ENCODE measurements around the gene SALL2.
"Not testable (repeated sequence)": the region's sequence is repeated elsewhere in the genome, so short reads cannot be mapped to it uniquely, and the experiment has no call there.

SALL2 gene

GRCh38 chr14:21525962-21526671, at the start of gene SALL2:
TSS of gene SALL2 (minus strand) at chr14:21526346. CDS start at chr14:21526127, 219 bp downstream.
- DNase-seq (ENCODE audit: low read depth in 2 of 3, low spot score in 1 of 3), result peak; percentile 52 to 70 (median 63)

GRCh38 chr14:21575661-21576060, 49.5 kb upstream of the SALL2 start:
- no peak for DNase-seq (ENCODE audit: low read depth in 2 of 3, low spot score in 1 of 3)

- DNase-seq (ENCODE audit: low read depth in 2 of 3, low spot score in 1 of 3), result no peak
Measured at GRCh38 chr14:21572604-21573003, 46.5 kb upstream of the SALL2 start.

- DNase-seq (ENCODE audit: low read depth in 2 of 3, low spot score in 1 of 3), result no peak
Measured at GRCh38 chr14:21558703-21559170, 32.6 kb upstream of the SALL2 start.

- DNase-seq (ENCODE audit: low read depth in 2 of 3, low spot score in 1 of 3), result peak; percentile 28 to 90 (median 60)
Measured at GRCh38 chr14:21557084-21557901, 31.1 kb upstream of the SALL2 start.

GRCh38 chr14:21556378-21557083, 30.4 kb upstream of the SALL2 start:
- DNase-seq (ENCODE audit: low read depth in 2 of 3, low spot score in 1 of 3), result no peak

- DNase-seq (ENCODE audit: low read depth in 2 of 3, low spot score in 1 of 3), result no peak
Measured at GRCh38 chr14:21553266-21553665, 27.1 kb upstream of the SALL2 start.

GRCh38 chr14:21544588-21544987, 18.4 kb upstream of the SALL2 start:
- not testable (repeated sequence) for DNase-seq (ENCODE audit: low read depth in 2 of 3, low spot score in 1 of 3)

- DNase-seq (ENCODE audit: low read depth in 2 of 3, low spot score in 1 of 3), result no peak
Measured at GRCh38 chr14:21543963-21544362, 17.8 kb upstream of the SALL2 start.

GRCh38 chr14:21543521-21543960, 17.4 kb upstream of the SALL2 start:
- no peak for DNase-seq (ENCODE audit: low read depth in 2 of 3, low spot score in 1 of 3)

GRCh38 chr14:21541413-21542074, 15.4 kb upstream of the SALL2 start:
- DNase-seq (ENCODE audit: low read depth in 2 of 3, low spot score in 1 of 3), result no peak

GRCh38 chr14:21539189-21539940, 13.2 kb upstream of the SALL2 start:
- no peak for DNase-seq (ENCODE audit: low read depth in 2 of 3, low spot score in 1 of 3)

GRCh38 chr14:21537090-21537424, 10.9 kb upstream of the SALL2 start:
- DNase-seq (ENCODE audit: low read depth in 2 of 3, low spot score in 1 of 3), result no peak

- no peak for DNase-seq (ENCODE audit: low read depth in 2 of 3, low spot score in 1 of 3)
Measured at GRCh38 chr14:21536418-21537089, 10.4 kb upstream of the SALL2 start.

- DNase-seq (ENCODE audit: low read depth in 2 of 3, low spot score in 1 of 3), result no peak
Measured at GRCh38 chr14:21535545-21536417, 9.6 kb upstream of the SALL2 start.

- DNase-seq (ENCODE audit: low read depth in 2 of 3, low spot score in 1 of 3), result no peak
Measured at GRCh38 chr14:21534576-21534975, 8.4 kb upstream of the SALL2 start.

- DNase-seq (ENCODE audit: low read depth in 2 of 3, low spot score in 1 of 3), result no peak
Measured at GRCh38 chr14:21533294-21533693, 7.1 kb upstream of the SALL2 start.

GRCh38 chr14:21529515-21529914, 3.4 kb upstream of the SALL2 start:
- no peak for DNase-seq (ENCODE audit: low read depth in 2 of 3, low spot score in 1 of 3)

Data from stimulated activated CD4-positive, alpha-beta T cell treated with anti-CD3 and anti-CD28 coated beads, Interleukin-12 subunit alpha, Interleukin-12 subunit beta, amount 100 ng/mL, for 48 hours (primary cell).